Pons (tissue), 1 donor: ENCODE results near the gene PDE11A.
"Not testable (repeated sequence)": the region's sequence is repeated elsewhere in the genome, so short reads cannot be mapped to it uniquely, and the experiment has no call there.

ENCODE experiments used
- DNase-seq: peaks from one replicate; pipeline ENCODE4 v3.0.0-alpha.2; 2016; ENCODE audit warnings: low spot score

Gene PDE11A

GRCh38 chr2:178008636-178009289 is 63.8 kb downstream of the PDE11A start:
- peak; percentile 16 for DNase-seq

- no peak for DNase-seq
These were observed 65.9 kb downstream of the PDE11A start for GRCh38 chr2:178006710-178007109.

- DNase-seq = no peak
These were observed 66.8 kb downstream of the PDE11A start for GRCh38 chr2:178005756-178006155.

GRCh38 chr2:178002038-178002437 is 70.5 kb downstream of the PDE11A start:
- DNase-seq = no peak

GRCh38 chr2:177998996-177999395 is 73.6 kb downstream of the PDE11A start:
- DNase-seq = no peak

GRCh38 chr2:177998006-177998405 is 74.6 kb downstream of the PDE11A start:
- DNase-seq = no peak

- DNase-seq = no peak
These were observed 79.6 kb downstream of the PDE11A start for GRCh38 chr2:177992992-177993391.

- no peak for DNase-seq
These were observed 83.3 kb downstream of the PDE11A start for GRCh38 chr2:177989029-177989885.

- no peak for DNase-seq
These were observed 87.8 kb downstream of the PDE11A start for GRCh38 chr2:177984749-177985148.

GRCh38 chr2:177983183-177983788 is 89.3 kb downstream of the PDE11A start:
- DNase-seq = peak; percentile 43

- no peak for DNase-seq
These were observed 99.8 kb downstream of the PDE11A start for GRCh38 chr2:177972782-177973181.

GRCh38 chr2:177972123-177972522 is 100.5 kb downstream of the PDE11A start:
- DNase-seq = no peak

- no peak for DNase-seq
These were observed 101.7 kb downstream of the PDE11A start for GRCh38 chr2:177970670-177971454.

GRCh38 chr2:177964892-177965291 is 107.7 kb downstream of the PDE11A start:
- DNase-seq = no peak

- DNase-seq = no peak
These were observed 120.4 kb downstream of the PDE11A start for GRCh38 chr2:177952151-177952550.

GRCh38 chr2:177947598-177947997 is 125.0 kb downstream of the PDE11A start:
- not testable (repeated sequence) for DNase-seq

- DNase-seq = not testable (repeated sequence)
These were observed 128.0 kb downstream of the PDE11A start for GRCh38 chr2:177944530-177944929.

- DNase-seq = no peak
These were observed 129.8 kb downstream of the PDE11A start for GRCh38 chr2:177942731-177943130.

- no peak for DNase-seq
These were observed 133.4 kb downstream of the PDE11A start for GRCh38 chr2:177939211-177939610.

- DNase-seq = no peak
These were observed 141.7 kb downstream of the PDE11A start for GRCh38 chr2:177930916-177931315.

GRCh38 chr2:177929662-177930522 is 142.7 kb downstream of the PDE11A start:
- DNase-seq = no peak
